NK-92 (cell line): ENCODE results near the gene GNAI3.
"Not testable (repeated sequence)": the region's sequence is repeated elsewhere in the genome, so short reads cannot be mapped to it uniquely, and the experiment has no call there.

Experiments used
- DNase-seq: peaks from one replicate; lab custom pipeline; 2025; ENCODE audit not compliant: unreplicated experiment; lab: John Stamatoyannopoulos, UW

The GNAI3 gene

DNA sequence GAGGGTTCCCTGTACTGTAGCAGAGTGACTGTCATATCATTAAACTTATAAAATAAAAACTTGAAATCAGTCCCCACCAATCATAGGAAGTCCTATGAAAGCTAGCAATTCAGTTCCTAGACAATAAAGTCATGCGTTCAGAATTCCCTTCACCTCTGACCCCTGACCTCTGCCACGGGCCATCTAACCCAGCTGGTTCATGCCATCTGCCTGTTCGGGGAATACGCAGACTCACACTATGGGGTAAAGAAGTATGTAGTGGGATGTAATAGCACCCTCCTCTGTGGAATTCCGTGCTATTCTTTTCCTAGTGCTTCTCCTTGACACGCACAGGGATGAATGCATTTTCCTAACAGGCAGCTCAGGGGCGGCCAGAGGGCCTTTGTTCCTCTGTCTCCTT lies 109.6 kb downstream of the GNAI3 start:
- no peak for DNase-seq

- DNase-seq: no peak
Measured at GRCh38 chr1:109658533-109659042, 110.2 kb downstream of the GNAI3 start.

GRCh38 chr1:109659145-109659544 lies 110.7 kb downstream of the GNAI3 start:
- DNase-seq: no peak

DNA sequence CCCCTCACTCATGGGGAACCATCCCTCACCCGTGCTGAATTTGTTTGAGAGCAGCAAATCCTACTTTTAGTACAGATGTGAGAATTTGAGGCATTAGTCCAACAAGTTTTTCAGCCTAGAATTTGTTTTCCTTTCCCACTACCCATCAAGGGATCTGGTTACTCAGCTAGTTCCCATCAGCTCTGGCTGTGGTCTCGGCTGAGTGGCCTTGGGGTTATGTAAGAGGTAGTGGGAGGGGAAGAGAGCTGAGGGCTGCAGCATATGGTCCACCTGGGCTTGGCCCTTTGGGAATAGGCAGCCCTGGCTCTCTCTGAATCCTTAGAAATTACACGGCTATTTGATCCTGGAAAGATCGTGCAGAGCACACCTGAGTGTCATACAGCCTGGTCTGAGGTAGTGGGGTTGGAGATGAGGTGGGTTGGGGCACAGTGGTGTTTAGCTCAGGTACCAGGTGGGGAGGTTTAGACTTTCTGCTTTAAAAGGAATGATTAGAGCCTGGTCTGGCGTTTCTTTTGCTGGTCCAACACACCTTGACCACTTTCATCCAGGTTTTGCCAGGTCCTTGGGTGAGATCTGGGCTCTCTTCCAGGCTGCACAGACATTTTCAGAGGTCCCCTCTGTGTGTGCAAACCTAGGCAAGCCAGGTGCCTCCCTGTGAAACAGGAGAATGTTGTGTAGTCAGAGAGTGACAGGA lies 111.7 kb downstream of the GNAI3 start:
- no peak for DNase-seq

DNA sequence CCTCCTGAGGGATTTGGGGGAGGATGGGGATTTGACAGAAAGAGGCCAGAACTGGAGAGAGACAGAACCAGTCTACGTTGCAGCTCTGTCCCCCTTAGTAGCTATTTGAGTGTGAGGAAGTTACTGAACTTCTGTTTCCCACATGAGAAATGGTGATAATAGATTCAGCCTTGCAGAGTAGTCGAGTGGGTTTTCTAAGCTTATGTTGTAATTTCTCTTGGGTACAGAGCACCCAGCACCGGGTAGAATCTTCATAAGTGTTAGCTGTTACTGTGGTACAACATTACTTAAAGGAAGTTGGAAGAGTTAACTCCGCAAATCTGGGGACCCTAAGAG lies 112.2 kb downstream of the GNAI3 start:
- DNase-seq: not testable (repeated sequence)

- DNase-seq: no peak
Measured at GRCh38 chr1:109661391-109661790, 113.0 kb downstream of the GNAI3 start.

DNA sequence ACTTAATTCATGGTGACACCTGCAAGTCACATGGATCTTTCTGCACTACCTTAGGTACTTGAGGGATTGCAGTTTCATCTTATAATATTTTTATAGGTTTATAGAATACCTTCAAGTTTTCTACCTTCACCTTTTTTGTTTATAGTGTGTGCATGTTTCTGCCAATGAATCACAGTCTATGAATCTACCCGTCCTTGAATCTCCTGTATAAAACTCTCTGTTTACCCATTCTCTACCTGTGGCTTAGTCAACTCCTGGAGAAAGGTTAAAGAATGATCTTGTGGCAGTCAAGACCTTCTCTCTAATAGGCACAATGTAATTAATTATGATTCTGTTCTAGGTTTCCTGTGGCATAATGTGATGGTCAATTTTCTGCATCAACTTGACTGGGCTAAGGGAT lies 116.3 kb downstream of the GNAI3 start:
- DNase-seq: no peak

DNA sequence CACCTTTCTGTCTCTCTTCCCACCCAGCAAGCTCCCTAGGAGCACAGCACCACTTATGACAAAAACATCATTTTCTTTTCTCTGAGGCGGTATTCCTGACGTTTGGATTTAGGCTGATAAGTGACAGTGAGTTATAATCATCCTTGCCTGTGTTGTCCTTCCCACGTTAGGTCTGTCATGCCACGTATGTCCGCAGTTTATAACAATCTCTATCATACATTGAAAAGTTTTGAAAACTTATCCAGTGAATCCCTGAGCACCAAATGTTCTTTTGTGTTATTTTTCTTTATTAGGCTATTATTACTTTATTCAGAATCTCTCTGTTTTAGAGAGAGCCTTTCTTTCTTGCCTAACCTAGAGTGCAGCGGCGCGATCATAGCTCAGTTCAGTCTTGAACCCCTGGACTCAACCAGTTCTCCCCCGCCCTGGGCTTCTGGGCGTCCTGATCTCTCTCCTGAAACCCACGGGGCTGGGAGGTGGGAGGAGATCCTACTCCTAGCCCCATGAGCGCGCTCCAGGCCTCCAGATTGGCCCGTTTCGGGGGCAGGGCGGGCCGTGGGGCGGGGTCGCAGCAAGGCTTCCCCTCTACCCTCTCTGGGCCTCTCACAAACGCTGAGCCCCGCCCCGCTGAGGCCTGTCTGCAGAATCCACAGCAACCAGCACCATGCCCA lies 119.2 kb downstream of the GNAI3 start, which contains the start of gene GSTM2:
GSTM2 (plus strand) TSS at position 606 of the 671 bp plus-strand sequence; CDS start at position 665, 59 bp downstream.
- no peak for DNase-seq
